SK-N-MC (cell line): ENCODE data around the gene SH2D3A.

Experiments
- DNase-seq: peaks from one replicate; pipeline ENCODE4 v3.0.0-alpha.2; 2011; ENCODE audit warnings: low read depth, low spot score
- H3K27ac ChIP-seq: fragments of 200-600 bp; sonication (generic); 2 replicates; pipeline ENCODE4 v1.5.1; 2016; ENCODE audit warnings: mixed run types
- H3K36me3 ChIP-seq: fragments of 200-600 bp; sonication (generic); 2 replicates; pipeline ENCODE4 v1.6.1; 2017; ENCODE audit warnings: antibody characterized with exemption, low read length, mixed read lengths; ENCODE audit not compliant: insufficient read depth
- H3K4me3 ChIP-seq: fragments of 200-600 bp; sonication (generic); 2 replicates; pipeline ENCODE4 v1.5.1; 2016
- H3K9ac ChIP-seq: fragments of 200-600 bp; sonication (generic); 2 replicates; pipeline ENCODE4 v1.8.0; 2017; ENCODE audit warnings: mixed run types, mixed read lengths; ENCODE audit not compliant: insufficient read length
- H3K9me3 ChIP-seq: fragments of 200-600 bp; sonication (generic); 2 replicates; pipeline ENCODE4 v1.6.1; 2017; ENCODE audit warnings: low read depth, mild to moderate bottlenecking, antibody characterized with exemption, low read length, moderate library complexity, mixed read lengths
- EZH2 ChIP-seq: fragments of 200-600 bp; sonication (generic); IDR thresholded peaks from one replicate; pipeline ENCODE4 v1.6.1; 2017; ENCODE audit warnings: antibody characterized with exemption
- FOXP2 ChIP-seq: optimal IDR thresholded peaks from 2 replicates; pipeline ENCODE3; 2011; ENCODE audit warnings: mild to moderate bottlenecking, moderate library complexity; ENCODE audit not compliant: insufficient read depth; ENCODE audit errors: extremely low read length, control extremely low read depth
- POLR2AphosphoS5 ChIP-seq: IDR thresholded peaks from 2 replicates; pipeline ENCODE4 v1.6.1; 2012; ENCODE audit warnings: mild to moderate bottlenecking, low read depth, low read length, borderline replicate concordance

The SH2D3A gene

GRCh38 chr19:6730153-6730804 is 37.0 kb downstream of the SH2D3A start:
- H3K9ac ChIP-seq = no peak overlapping the region
- DNase-seq = no peak
- no peak overlapping the region for H3K4me3 ChIP-seq
- H3K36me3 ChIP-seq = no peaks in the 10 kb centered on the region
- H3K9me3 ChIP-seq = no peaks in the 10 kb centered on the region
- no peak overlapping the region for H3K27ac ChIP-seq
- TF ChIP-seq FOXP2 (no peak), EZH2 (no peak), POLR2AphosphoS5 (no peak)

GRCh38 chr19:6729573-6730152 is 37.6 kb downstream of the SH2D3A start:
- Histone ChIP-seq H3K9me3 (no peaks in the 10 kb centered on the region), H3K36me3 (no peaks in the 10 kb centered on the region), H3K9ac (no peak overlapping the region), H3K27ac (no peak overlapping the region), H3K4me3 (no peak overlapping the region)
- DNase-seq = no peak
- TF ChIP-seq FOXP2 (no peak), POLR2AphosphoS5 (no peak), EZH2 (no peak)

GRCh38 chr19:6728346-6728745 is 38.9 kb downstream of the SH2D3A start:
- Histone ChIP-seq H3K36me3 (no peaks in the 10 kb centered on the region), H3K9ac (no peak overlapping the region), H3K9me3 (no peaks in the 10 kb centered on the region), H3K27ac (no peak overlapping the region), H3K4me3 (no peak overlapping the region)
- TF ChIP-seq EZH2 = no peak
- TF ChIP-seq FOXP2 = no peak
- TF ChIP-seq POLR2AphosphoS5 = no peak
- no peak for DNase-seq

GRCh38 chr19:6725513-6726231 is 41.6 kb downstream of the SH2D3A start:
- no peak overlapping the region for H3K9ac ChIP-seq
- DNase-seq = no peak
- TF ChIP-seq POLR2AphosphoS5 = no peak
- H3K9me3 ChIP-seq = no peaks in the 10 kb centered on the region
- no peak overlapping the region for H3K4me3 ChIP-seq
- H3K27ac ChIP-seq = no peak overlapping the region
- H3K36me3 ChIP-seq = no peaks in the 10 kb centered on the region

GRCh38 chr19:6724631-6725492 is 42.4 kb downstream of the SH2D3A start:
- Histone ChIP-seq H3K27ac (no peak overlapping the region), H3K36me3 (no peaks in the 10 kb centered on the region)
- DNase-seq = no peak

GRCh38 chr19:6723738-6724137 is 43.5 kb downstream of the SH2D3A start:
- TF ChIP-seq EZH2 = no peak
- TF ChIP-seq POLR2AphosphoS5 = no peak
- no peak for TF ChIP-seq FOXP2
- Histone ChIP-seq H3K9me3 (no peaks in the 10 kb centered on the region), H3K9ac (no peak overlapping the region), H3K27ac (no peak overlapping the region), H3K4me3 (no peak overlapping the region), H3K36me3 (no peaks in the 10 kb centered on the region)
- no peak for DNase-seq

More at GRCh38 chr19:6724631-6725492, 42.4 kb downstream of the SH2D3A start:
- Histone ChIP-seq H3K4me3 (no peak overlapping the region), H3K9ac (no peak overlapping the region), H3K9me3 (no peaks in the 10 kb centered on the region)
- TF ChIP-seq EZH2 (no peak), FOXP2 (no peak), POLR2AphosphoS5 (no peak)

- TF ChIP-seq EZH2 (no peak), POLR2AphosphoS5 (no peak), FOXP2 (no peak)
- no peak overlapping the region for H3K27ac ChIP-seq
Observed at GRCh38 chr19:6723108-6723618, 44.1 kb downstream of the SH2D3A start.

GRCh38 chr19:6721773-6722172 is 45.5 kb downstream of the SH2D3A start:
- Histone ChIP-seq H3K36me3 (no peaks in the 10 kb centered on the region), H3K4me3 (no peak overlapping the region), H3K27ac (no peak overlapping the region), H3K9ac (no peak overlapping the region), H3K9me3 (no peaks in the 10 kb centered on the region)
- no peak for TF ChIP-seq POLR2AphosphoS5
- no peak for DNase-seq

More at GRCh38 chr19:6723108-6723618, 44.1 kb downstream of the SH2D3A start:
- no peak overlapping the region for H3K4me3 ChIP-seq
- no peaks in the 10 kb centered on the region for H3K36me3 ChIP-seq
- no peak for DNase-seq
- no peaks in the 10 kb centered on the region for H3K9me3 ChIP-seq
- H3K9ac ChIP-seq = no peak overlapping the region
